Left hindlimb (tissue), 1 donor: Measurements from ENCODE around the gene CHRNA3.

ENCODE experiments used
- DNase-seq: peaks from one replicate; pipeline ENCODE4 v3.0.0-alpha.2; 2018

CHRNA3 gene

DNA sequence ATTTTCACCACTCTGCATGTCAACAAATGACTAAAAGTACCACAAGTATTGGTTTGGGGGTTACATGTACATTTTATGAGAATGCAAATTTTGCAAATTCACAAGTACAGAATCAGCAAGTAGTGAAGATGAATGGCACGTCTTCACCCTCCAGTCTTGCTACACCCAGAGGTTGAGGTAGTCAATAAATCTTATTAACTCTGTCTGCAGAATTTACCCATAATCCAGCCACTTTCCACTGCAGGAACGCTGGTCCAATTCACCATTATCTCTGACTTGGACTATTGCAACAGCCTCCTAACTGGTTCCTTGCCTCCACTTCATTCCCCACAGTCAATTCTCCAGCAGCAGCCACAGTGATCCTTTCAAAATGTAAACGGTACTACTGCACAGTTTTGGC, 70.0 kb downstream of the CHRNA3 start:
- DNase-seq: no peak

DNA sequence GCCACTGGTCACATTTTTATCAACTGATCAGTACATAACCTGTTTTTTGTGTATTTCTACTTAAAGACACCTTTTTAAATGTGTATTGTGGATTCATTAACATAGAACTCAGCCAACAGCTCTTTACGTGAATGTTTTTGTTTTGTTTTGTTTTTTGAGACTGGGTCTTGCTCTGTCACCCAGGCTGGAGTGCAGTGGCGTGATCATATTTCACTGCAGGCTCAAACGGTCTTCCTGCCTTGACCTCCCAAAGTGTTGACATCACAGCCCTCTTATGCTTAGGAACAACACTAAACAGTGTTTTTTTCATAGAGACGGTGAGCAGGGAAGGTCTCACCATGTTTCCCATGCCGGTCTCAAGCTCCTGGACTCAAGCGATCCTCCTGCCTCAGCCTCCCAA, 70.6 kb downstream of the CHRNA3 start:
- DNase-seq: no peak
